C4-2B (cell line): ENCODE results near the gene NAPG.
"Not testable (repeated sequence)": the region's sequence is repeated elsewhere in the genome, so short reads cannot be mapped to it uniquely, and the experiment has no call there.

Source experiments
- H3K27ac ChIP-seq: fragments of 450-650 bp; 2 replicates; pipeline ENCODE4 v1.5.1; 2017
- ZFX ChIP-seq: fragments of 450-650 bp; IDR thresholded peaks from 2 replicates; pipeline ENCODE4 v1.6.1; 2017
- TF ChIP-seq, protein P1 (sequence below): fragments of 450-650 bp; conservative IDR thresholded peaks from 2 replicates; pipeline ENCODE4 v1.5.1; 2017; ENCODE audit warnings: mild to moderate bottlenecking

NAPG gene

DNA sequence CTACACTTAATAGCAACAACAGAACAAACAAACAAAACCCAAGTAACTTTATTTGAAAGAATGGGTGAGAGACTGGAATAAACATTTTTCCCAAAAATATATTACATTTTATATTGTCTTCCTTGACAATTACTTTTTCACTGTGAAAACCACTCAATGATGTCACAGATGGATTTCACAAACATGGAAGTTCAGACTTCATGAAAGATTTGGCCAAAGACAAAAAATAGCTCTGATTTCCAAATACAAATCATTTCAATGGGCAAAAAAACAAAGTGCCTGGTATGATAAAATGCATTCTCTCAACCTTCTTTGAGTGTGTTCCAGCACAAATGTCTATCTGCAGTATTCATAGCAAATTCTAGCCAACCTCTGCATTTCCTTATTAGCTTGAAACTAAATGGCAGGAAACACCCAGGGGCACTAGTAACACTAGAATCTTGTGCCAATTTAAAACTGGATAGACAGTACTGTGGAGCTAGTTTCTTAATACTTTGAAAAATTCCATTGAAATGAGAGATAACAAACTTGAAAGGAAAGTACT lies 28.5 kb upstream of the NAPG start:
- no peak for TF ChIP-seq ZFX
- TF ChIP-seq, protein P1, sequence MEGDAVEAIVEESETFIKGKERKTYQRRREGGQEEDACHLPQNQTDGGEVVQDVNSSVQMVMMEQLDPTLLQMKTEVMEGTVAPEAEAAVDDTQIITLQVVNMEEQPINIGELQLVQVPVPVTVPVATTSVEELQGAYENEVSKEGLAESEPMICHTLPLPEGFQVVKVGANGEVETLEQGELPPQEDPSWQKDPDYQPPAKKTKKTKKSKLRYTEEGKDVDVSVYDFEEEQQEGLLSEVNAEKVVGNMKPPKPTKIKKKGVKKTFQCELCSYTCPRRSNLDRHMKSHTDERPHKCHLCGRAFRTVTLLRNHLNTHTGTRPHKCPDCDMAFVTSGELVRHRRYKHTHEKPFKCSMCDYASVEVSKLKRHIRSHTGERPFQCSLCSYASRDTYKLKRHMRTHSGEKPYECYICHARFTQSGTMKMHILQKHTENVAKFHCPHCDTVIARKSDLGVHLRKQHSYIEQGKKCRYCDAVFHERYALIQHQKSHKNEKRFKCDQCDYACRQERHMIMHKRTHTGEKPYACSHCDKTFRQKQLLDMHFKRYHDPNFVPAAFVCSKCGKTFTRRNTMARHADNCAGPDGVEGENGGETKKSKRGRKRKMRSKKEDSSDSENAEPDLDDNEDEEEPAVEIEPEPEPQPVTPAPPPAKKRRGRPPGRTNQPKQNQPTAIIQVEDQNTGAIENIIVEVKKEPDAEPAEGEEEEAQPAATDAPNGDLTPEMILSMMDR: no peak
- H3K27ac ChIP-seq: no peak overlapping the region

DNA sequence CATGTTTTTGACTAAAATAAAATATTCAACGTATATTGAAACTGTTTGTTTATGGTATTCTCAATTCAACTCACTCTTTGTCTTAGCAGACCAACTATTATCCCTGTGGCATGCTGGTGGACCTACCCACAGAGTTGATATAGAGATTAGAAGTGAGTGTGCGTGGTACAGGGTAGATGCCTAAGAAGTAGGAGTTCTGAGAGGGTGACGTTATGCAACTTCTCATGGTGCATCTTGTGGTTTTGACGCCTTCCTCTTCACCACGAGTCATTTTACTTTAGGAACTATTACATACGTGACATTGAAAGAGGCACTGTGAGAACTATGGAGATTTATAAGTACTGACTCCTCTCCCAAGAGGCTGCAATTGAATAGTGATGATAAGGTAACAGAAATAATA lies 26.6 kb upstream of the NAPG start:
- no peak overlapping the region for H3K27ac ChIP-seq
- TF ChIP-seq, protein P1: no peak
- TF ChIP-seq ZFX: no peak

DNA sequence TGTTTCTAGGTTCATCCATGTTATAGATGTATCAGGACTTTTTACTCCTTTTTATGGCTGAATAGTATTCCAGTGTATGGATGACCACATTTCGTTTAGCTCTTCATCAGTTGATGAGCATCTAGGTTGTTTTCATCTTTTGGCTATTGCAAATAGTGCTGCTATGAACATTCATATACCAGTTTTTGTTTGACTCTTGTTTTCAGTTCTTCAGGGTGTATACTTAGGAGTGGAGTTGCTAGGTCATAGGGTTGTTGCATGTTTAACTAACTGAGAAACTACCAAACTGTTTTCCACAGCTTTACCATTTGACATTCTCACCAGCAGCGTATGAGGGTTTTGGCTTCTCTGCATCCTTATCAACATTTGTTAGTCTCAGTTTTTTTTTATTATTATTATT lies 25.8 kb upstream of the NAPG start:
- TF ChIP-seq, protein P1: no peak
- no peak for TF ChIP-seq ZFX
- no peak overlapping the region for H3K27ac ChIP-seq

DNA sequence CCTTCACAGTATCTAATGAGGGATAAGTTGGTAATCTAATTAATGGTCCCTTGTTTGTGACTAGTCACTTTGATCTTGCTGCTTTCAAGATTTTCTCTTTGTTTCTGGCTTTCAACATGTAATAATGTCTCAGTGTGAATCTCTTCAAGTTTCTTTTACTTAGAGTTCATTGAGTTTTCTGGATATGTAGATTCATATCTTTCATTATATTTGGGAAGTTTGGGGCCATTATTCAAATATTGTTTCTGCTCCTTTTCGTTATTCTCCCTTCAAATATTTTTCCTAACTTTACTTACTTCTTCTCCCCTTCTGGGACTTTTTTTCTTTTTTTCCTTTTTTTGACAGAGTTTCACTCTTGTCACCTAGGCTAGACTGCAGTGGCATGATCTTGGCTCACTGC lies 21.1 kb upstream of the NAPG start:
- no peak overlapping the region for H3K27ac ChIP-seq
- TF ChIP-seq, protein P1: no peak
- TF ChIP-seq ZFX: no peak

DNA sequence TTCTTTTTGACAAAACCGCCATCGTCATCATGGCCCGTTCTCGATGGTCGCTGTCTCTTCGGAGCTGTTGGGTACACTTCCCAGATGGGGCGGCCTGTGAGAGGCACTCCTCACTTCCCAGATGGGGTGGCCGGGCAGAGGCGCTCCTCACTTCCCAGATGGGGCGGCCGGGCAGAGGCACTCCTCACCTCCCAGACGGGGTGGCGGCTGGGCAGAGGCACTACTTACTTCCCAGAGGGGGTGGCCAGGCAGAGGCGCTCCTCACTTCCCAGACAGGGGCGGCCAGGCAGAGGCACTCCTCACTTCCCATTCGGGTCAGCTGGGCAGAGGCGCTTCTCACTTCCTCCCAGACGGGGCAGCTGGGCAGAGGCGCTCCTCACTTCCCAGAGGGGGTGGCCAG lies 19.9 kb upstream of the NAPG start:
- not testable (repeated sequence) for H3K27ac ChIP-seq

DNA sequence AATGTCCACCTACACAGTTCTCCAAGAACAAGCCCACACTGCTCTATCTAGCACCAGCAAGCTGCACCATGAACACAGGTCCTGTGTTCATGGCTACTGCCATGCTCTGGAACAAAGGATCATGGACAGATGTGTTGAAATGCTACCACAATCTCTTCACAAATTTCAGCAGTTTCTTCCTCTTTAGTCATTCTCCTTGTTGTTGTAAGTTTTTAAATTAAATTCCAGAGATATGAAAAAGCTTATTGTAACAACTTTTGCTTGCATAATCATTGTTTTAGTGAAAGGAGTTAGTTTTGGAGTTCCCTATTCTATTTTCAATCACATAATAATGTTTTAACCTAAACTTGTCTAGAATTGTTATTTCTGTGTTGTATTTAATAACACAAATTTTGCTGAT lies 17.2 kb upstream of the NAPG start:
- no peak overlapping the region for H3K27ac ChIP-seq
- no peak for TF ChIP-seq ZFX
- TF ChIP-seq, protein P1: no peak

DNA sequence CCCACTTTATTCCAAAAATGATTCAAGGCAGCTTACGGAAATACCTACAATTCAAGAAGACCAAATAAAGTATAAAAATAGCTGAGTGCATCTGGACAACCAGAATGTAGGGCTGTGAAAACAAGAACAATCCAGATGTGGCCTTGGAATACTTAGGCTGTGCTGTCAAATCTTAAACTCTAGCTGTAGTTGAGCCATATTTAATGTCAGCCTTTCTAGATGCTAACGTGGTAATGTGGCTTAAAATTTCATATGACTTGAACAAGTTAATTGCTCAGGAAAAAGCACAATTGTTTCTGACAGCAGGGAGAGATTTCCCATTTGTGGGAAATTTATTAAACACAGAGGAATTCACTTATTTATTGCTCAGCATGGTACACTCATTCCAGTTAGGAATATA lies 14.6 kb upstream of the NAPG start:
- TF ChIP-seq, protein P1: no peak
- TF ChIP-seq ZFX: no peak

DNA sequence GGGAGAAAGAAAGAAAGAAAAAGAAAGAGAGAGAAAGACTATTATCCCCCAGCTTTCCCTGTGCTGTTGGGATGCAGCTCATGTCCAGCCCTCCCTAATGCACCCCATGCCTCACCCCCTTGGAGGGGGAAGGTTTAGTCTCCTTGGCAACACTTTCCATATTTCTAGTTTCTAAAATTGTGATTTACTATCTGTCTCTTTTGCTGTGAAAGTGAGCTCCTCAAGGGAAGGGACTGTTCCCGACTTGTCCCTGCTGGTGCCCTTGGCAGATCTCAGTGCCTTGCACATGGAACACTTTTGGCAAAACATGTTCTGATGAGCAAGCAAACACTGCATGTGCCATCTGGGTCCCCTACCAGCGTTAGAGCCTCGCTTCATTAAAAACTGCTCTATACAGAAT lies 11.7 kb upstream of the NAPG start:
- H3K27ac ChIP-seq: no peak overlapping the region

More for the DNA sequence above, 14.6 kb upstream of the NAPG start:
- H3K27ac ChIP-seq: no peak overlapping the region

More for the DNA sequence above, 11.7 kb upstream of the NAPG start:
- TF ChIP-seq, protein P1: no peak
- no peak for TF ChIP-seq ZFX
